Measurements from ENCODE around the gene BCL2L12. TPM values are rescaled to one million over a fixed set of nuclear protein-coding genes. Genes with fewer than 3 reads are reported as not detected.

BCL2L12 gene
- total RNA-seq, 4 donors from 2014 or later = 3.6 to 9.2 (median 5.9) TPM

GRCh38 chr19:49682274-49682673 lies 16.5 kb downstream of the BCL2L12 start:
- TF ChIP-seq CTCF (IDR thresholded peaks at IDR 0.05) = no peak
- DNase-seq (ENCODE audit: low spot score) (no peak), ATAC-seq (ENCODE audit: low FRiP score) (no peak)

GRCh38 chr19:49683814-49684250 lies 18.1 kb downstream of the BCL2L12 start:
- DNase-seq (ENCODE audit: low spot score) = no peak
- TF ChIP-seq CTCF (IDR thresholded peaks at IDR 0.05) = no peak
- ATAC-seq (ENCODE audit: low FRiP score) = no peak

GRCh38 chr19:49684251-49684982 lies 18.7 kb downstream of the BCL2L12 start:
- no peak for TF ChIP-seq CTCF (IDR thresholded peaks at IDR 0.05)
- ATAC-seq (ENCODE audit: low FRiP score) (no peak), DNase-seq (ENCODE audit: low spot score) (no peak)

GRCh38 chr19:49684983-49685553 lies 19.3 kb downstream of the BCL2L12 start:
- DNase-seq (ENCODE audit: low spot score) (no peak), ATAC-seq (ENCODE audit: low FRiP score) (no peak)
- TF ChIP-seq CTCF (IDR thresholded peaks at IDR 0.05) = no peak

GRCh38 chr19:49685845-49686332 lies 20.2 kb downstream of the BCL2L12 start:
- ATAC-seq (ENCODE audit: low FRiP score) (no peak), DNase-seq (ENCODE audit: low spot score) (no peak)
- TF ChIP-seq CTCF (IDR thresholded peaks at IDR 0.05) = no peak

- DNase-seq (ENCODE audit: low spot score) (no peak), ATAC-seq (ENCODE audit: low FRiP score) (no peak)
- no peak for TF ChIP-seq CTCF (IDR thresholded peaks at IDR 0.05)
Observed at GRCh38 chr19:49686503-49687088, 20.9 kb downstream of the BCL2L12 start.
